Fibroblast of lung (primary cell): Measurements from ENCODE around the gene FYN.

ENCODE experiments used
- CTCF ChIP-seq, 2 donors: IDR thresholded peaks in 1 of 2; conservative IDR thresholded peaks in 1 of 2; 1 replicate in 1 of 2; 2 replicates in 1 of 2; pipeline ENCODE4 v1.5.1; 2011 to 2012; ENCODE audit warnings: low read length in 2 of 2, control low read depth in 1 of 2, inconsistent platforms in 1 of 2, low read depth in 1 of 2, mild to moderate bottlenecking in 1 of 2
- EZH2 ChIP-seq: IDR thresholded peaks from 2 replicates; pipeline ENCODE4 v1.5.1; 2012; ENCODE audit warnings: low read length, control low read depth, mild to moderate bottlenecking; ENCODE audit errors: missing control alignments

- TF ChIP-seq CTCF (conservative IDR thresholded peaks at IDR 0.05 in 1 of 2, IDR thresholded peaks at IDR 0.05 in 1 of 2; ENCODE audit: low read depth in 1 of 2, low read length in 2 of 2) (no peak), EZH2 (no peak)
These were observed 199.3 kb downstream of the FYN start for GRCh38 chr6:111673937-111674336.
